ENCODE results near the gene FAM200B.

FAM200B gene

GRCh38 chr4:15668566-15669435, 12.8 kb upstream of the FAM200B start:
- DNase-seq, result no peak

- no peak for DNase-seq
Measured at GRCh38 chr4:15670576-15670975, 11.1 kb upstream of the FAM200B start.

GRCh38 chr4:15672101-15672500, 9.5 kb upstream of the FAM200B start:
- no peak for DNase-seq

- no peak for DNase-seq
Measured at GRCh38 chr4:15673337-15673736, 8.3 kb upstream of the FAM200B start.

GRCh38 chr4:15674046-15674445, 7.6 kb upstream of the FAM200B start:
- no peak for DNase-seq

- DNase-seq, result no peak
Measured at GRCh38 chr4:15674926-15675325, 6.7 kb upstream of the FAM200B start.

- DNase-seq, result no peak
Measured at GRCh38 chr4:15675356-15675755, 6.3 kb upstream of the FAM200B start.

GRCh38 chr4:15676039-15676438, 5.6 kb upstream of the FAM200B start:
- DNase-seq, result no peak

- no peak for DNase-seq
Measured at GRCh38 chr4:15676899-15677298, 4.7 kb upstream of the FAM200B start.

- DNase-seq, result no peak
Measured at GRCh38 chr4:15677507-15677988, 4.1 kb upstream of the FAM200B start.

- no peak for DNase-seq
Measured at GRCh38 chr4:15681067-15681371, 608 bp upstream of the FAM200B start.

GRCh38 chr4:15682242-15683142, 865 bp downstream of the FAM200B start:
- DNase-seq, result no peak

- DNase-seq, result no peak
Measured at GRCh38 chr4:15683143-15683495, 1.5 kb downstream of the FAM200B start.

GRCh38 chr4:15684498-15684897, 2.9 kb downstream of the FAM200B start:
- no peak for DNase-seq

- no peak for DNase-seq
Measured at GRCh38 chr4:15688051-15688450, 6.4 kb downstream of the FAM200B start.

GRCh38 chr4:15689540-15689939, 7.9 kb downstream of the FAM200B start:
- DNase-seq, result no peak

GRCh38 chr4:15690020-15690809, 8.6 kb downstream of the FAM200B start:
- DNase-seq, result no peak

- peak; percentile 21 for DNase-seq
Measured at GRCh38 chr4:15691346-15692135, 9.9 kb downstream of the FAM200B start.

GRCh38 chr4:15692602-15693001, 11.0 kb downstream of the FAM200B start:
- DNase-seq, result no peak

- no peak for DNase-seq
Measured at GRCh38 chr4:15694431-15694830, 12.8 kb downstream of the FAM200B start.

GRCh38 chr4:15695240-15695699, 13.6 kb downstream of the FAM200B start:
- peak; percentile 59 for DNase-seq

- no peak for DNase-seq
Measured at GRCh38 chr4:15695729-15696128, 14.1 kb downstream of the FAM200B start.

Data from NCI-H446 treated with DMSO at 0.1 percent for 48 hours (cell line).